ENCODE results near the gene KERA.

DNA sequence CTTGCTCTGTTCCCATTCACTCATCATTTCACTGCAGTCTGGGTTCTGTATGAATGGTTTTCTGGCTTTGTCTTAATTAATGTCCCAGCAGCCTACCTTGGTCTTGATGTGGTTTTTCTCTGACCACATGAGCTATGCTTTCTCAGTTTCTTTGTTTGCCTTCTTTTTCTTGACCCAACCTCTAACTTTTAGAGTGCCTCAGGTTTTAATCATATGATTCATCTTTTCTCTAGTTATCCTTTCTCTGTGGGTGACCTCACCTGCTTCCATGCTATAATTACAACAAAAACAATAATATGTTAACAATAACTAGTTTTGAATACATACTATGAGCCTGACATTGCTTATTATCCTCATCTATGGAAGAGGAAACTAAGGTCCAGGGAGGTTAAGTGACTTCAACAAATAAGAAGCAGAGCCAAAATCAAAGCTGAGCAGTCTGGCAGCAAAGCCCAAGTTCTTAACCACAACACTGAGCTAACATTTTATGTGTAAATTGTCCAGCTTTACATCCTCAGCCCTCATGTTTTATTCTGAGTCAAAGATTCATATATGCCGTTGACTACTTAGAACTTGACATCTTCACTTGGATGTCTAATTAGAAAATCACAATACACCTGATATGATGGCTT is 48.4 kb downstream of the KERA start:
- no peak for TF ChIP-seq ZFX (IDR thresholded peaks at IDR 0.05; ENCODE audit: borderline replicate concordance)
- TF ChIP-seq, protein P1, sequence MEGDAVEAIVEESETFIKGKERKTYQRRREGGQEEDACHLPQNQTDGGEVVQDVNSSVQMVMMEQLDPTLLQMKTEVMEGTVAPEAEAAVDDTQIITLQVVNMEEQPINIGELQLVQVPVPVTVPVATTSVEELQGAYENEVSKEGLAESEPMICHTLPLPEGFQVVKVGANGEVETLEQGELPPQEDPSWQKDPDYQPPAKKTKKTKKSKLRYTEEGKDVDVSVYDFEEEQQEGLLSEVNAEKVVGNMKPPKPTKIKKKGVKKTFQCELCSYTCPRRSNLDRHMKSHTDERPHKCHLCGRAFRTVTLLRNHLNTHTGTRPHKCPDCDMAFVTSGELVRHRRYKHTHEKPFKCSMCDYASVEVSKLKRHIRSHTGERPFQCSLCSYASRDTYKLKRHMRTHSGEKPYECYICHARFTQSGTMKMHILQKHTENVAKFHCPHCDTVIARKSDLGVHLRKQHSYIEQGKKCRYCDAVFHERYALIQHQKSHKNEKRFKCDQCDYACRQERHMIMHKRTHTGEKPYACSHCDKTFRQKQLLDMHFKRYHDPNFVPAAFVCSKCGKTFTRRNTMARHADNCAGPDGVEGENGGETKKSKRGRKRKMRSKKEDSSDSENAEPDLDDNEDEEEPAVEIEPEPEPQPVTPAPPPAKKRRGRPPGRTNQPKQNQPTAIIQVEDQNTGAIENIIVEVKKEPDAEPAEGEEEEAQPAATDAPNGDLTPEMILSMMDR (IDR thresholded peaks at IDR 0.05) = no peak

Data from 22Rv1 (cell line).